AG09309 (cell line): Measurements from ENCODE around the gene RILPL2.
"Not testable (repeated sequence)": the region's sequence is repeated elsewhere in the genome, so short reads cannot be mapped to it uniquely, and the experiment has no call there.

Source experiments
- DNase-seq: peaks from one replicate; pipeline ENCODE4 v3.0.0-alpha.2; 2010; ENCODE audit warnings: low read depth
- H3K4me3 ChIP-seq: 2 replicates; pipeline ENCODE4 v1.5.1; 2011; ENCODE audit warnings: mild to moderate bottlenecking, low read depth, low read length, moderate library complexity; ENCODE audit not compliant: control insufficient read depth
- TF ChIP-seq, protein P1 (sequence below): IDR thresholded peaks from 2 replicates; pipeline ENCODE4 v1.5.1; 2011; ENCODE audit warnings: mild to moderate bottlenecking, low read depth, low read length, inconsistent platforms; ENCODE audit not compliant: insufficient read depth, control insufficient read depth; ENCODE audit errors: missing control alignments

The RILPL2 gene

DNA sequence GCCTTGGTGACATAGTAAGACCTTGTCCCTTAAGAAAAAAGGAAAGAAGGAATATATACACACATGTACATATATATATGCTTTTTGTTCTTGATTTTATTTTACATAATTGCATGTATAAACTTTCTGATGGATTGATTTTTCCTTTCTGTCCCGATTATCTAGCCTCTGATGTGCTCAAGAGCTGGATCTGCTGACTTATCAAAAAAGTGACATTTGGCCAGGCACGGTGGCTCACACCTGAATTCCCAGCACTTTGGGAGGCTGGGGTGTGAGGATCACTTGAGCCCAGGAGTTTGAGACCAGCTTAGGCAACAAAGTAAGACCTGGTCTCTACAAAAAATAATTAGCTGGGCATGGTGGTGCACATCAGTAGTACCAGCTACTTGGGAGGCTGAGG, 33.5 kb upstream of the RILPL2 start:
- TF ChIP-seq, protein P1, sequence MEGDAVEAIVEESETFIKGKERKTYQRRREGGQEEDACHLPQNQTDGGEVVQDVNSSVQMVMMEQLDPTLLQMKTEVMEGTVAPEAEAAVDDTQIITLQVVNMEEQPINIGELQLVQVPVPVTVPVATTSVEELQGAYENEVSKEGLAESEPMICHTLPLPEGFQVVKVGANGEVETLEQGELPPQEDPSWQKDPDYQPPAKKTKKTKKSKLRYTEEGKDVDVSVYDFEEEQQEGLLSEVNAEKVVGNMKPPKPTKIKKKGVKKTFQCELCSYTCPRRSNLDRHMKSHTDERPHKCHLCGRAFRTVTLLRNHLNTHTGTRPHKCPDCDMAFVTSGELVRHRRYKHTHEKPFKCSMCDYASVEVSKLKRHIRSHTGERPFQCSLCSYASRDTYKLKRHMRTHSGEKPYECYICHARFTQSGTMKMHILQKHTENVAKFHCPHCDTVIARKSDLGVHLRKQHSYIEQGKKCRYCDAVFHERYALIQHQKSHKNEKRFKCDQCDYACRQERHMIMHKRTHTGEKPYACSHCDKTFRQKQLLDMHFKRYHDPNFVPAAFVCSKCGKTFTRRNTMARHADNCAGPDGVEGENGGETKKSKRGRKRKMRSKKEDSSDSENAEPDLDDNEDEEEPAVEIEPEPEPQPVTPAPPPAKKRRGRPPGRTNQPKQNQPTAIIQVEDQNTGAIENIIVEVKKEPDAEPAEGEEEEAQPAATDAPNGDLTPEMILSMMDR = no peak
- no peak overlapping the region for H3K4me3 ChIP-seq
- DNase-seq = no peak

- no peak for DNase-seq
- no peak overlapping the region for H3K4me3 ChIP-seq
- TF ChIP-seq, protein P1 = no peak
Observed at GRCh38 chr12:123468786-123469185, 32.3 kb upstream of the RILPL2 start.

- no peak for DNase-seq
- H3K4me3 ChIP-seq = no peak overlapping the region
- TF ChIP-seq, protein P1 = no peak
Observed at GRCh38 chr12:123465084-123465483, 28.6 kb upstream of the RILPL2 start.

DNA sequence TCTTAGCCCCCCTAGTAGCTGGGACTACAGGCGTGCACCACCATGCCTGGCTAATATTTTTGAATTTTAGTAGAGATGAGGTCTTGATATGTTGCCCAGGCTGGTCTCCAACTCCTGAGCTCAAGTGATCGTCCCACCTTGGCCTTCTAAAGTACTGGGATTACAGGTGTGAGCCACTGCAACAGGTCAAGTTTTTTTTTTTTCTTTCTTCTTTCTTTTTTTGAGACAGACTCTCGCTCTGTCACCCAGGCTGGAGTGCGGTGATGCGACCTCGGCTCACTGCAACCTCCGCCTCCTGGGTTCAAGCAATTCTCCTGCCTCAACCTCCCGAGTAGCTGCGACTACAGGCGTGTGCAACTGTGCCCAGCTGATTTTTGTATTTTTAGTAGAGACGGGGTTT, 26.7 kb upstream of the RILPL2 start:
- DNase-seq, H3K4me3 ChIP-seq: not testable (repeated sequence)

DNA sequence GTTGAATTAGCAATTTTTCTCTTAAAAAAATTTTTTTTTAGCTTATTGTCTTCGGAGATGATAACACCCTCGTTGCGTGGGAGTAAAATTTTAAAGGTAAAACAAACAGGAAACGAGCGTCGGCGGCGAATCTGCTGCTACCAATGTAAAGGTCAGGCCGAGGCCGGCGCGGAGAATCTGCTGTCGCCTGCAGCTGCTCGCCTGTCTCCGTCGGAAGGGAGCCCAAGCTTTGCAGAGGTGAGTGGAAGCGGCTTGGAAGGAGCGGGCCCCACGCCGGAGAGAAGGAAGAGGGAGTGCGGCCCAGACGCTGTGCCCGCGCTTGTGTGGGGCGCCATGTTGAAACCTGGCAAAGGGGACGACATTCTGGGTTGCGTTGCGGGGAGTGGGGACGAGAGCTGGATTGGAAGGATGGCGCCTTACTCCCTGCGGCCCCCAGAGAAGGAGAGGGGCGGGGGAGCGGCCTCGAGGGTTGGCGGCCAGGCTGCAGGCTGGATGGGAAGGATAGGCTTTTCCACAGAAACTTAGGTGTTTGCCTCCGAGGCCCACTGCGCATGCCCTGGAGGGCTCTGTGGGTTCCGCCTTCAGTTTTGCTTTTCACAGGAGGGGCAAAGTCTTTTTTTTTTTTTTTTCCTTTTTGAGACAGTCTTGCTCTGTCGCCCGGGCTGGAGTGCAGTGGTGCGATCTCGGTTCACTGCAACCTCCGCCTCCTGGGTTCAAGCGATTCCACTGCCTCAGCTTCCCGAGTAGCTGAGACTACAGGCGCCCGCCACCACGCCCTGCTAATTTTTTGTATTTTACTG, 21.7 kb upstream of the RILPL2 start, which contains the start of gene SNRNP35:
Gene SNRNP35, plus strand, starts transcription at position 160 of the 800 bp plus-strand sequence. CDS start 7,402 bp downstream, outside the sequence.
- DNase-seq = peak; percentile 41
- H3K4me3 ChIP-seq = peak within 1 kb of the TSS; percentile 79
- TF ChIP-seq, protein P1 = no peak

DNA sequence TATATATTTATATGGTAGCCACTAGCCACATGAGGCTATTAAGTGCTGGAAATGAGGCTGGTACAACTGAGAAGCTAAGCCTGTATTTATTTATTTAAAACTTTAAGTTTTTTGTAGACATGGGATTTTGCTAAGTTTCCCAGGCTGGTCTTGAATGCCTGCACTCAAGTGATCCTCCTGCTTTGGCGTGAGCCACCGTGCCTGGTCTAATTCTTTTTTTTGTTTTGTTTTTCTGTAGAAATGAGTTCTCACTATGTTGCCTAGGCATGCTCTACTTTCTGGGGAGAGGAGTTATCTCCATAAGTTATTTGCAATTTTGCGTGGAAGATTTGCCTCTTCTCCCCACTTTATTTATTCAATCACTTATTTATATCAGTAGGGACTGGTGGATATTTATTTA, 16.7 kb upstream of the RILPL2 start:
- no peak for DNase-seq
- H3K4me3 ChIP-seq = no peak overlapping the region
- TF ChIP-seq, protein P1 = no peak

- not testable (repeated sequence) for H3K4me3 ChIP-seq, DNase-seq
Observed at GRCh38 chr12:123452276-123452550, 15.7 kb upstream of the RILPL2 start.

GRCh38 chr12:123450636-123451035, 14.2 kb upstream of the RILPL2 start:
- no peak overlapping the region for H3K4me3 ChIP-seq
- DNase-seq = no peak
- TF ChIP-seq, protein P1 = no peak
